Measurements from ENCODE around the gene SEMA6D. TPM values are rescaled to one million over a fixed set of nuclear protein-coding genes. Genes with fewer than 3 reads are reported as not detected.

Gene SEMA6D
- total and polyA plus RNA-seq, 12 donors = 1.4 to 20.1 (median 11.9) TPM

- WGBS, 2 donors = 73 to 77% methylated on average over 2 of the region's 2 CpGs
- intact Hi-C loops (cut with DNase I) = loop anchor here in 2 of 10 donors (10.0 kb wide), 2 partner anchors 67 to 77 kb away; partner anchors contain the start of gene SEMA6D (in 1 of the 2)
- ATAC-seq = no peak
- Histone ChIP-seq H3K9me3 (no peaks in the 10 kb centered on the region), H3K4me1 (peaks cover 0 to 35% (median 20%) of the 10 kb centered on the region in 9 donors), H3K27me3 (no peaks in the 10 kb centered on the region), H3K4me3 (no peak overlapping the region), H3K36me3 (no peaks in the 10 kb centered on the region), H3K27ac (no peak overlapping the region)
- TF ChIP-seq CTCF (IDR thresholded peaks at IDR 0.05) = no peak
- no peak for DNase-seq
These were observed 74.9 kb downstream of the SEMA6D start for GRCh38 chr15:47792231-47792630.

- 38 to 62% methylated on average over 3 of the region's 3 CpGs for WGBS, 2 donors
- Histone ChIP-seq H3K36me3 (no peaks in the 10 kb centered on the region), H3K4me1 (peaks cover 0 to 37% (median 20%) of the 10 kb centered on the region in 9 donors), H3K27me3 (no peaks in the 10 kb centered on the region), H3K9me3 (no peaks in the 10 kb centered on the region), H3K27ac (no peak overlapping the region), H3K4me3 (no peak overlapping the region)
- no peak for TF ChIP-seq CTCF (IDR thresholded peaks at IDR 0.05)
- DNase-seq = no peak
- intact Hi-C loops (cut with DNase I) = loop anchor here in 2 of 10 donors (10.0 kb wide), 2 partner anchors 70 to 80 kb away; partner anchors contain the start of gene SEMA6D (in 1 of the 2)
- ATAC-seq = peak in 2 of 8 donors; percentile 40 to 59
These were observed 77.1 kb downstream of the SEMA6D start for GRCh38 chr15:47794252-47794914.

- 65 to 73% methylated on average over 3 of the region's 3 CpGs for WGBS, 2 donors
- Histone ChIP-seq H3K4me1 (peaks cover 0 to 37% (median 20%) of the 10 kb centered on the region in 9 donors), H3K36me3 (no peaks in the 10 kb centered on the region), H3K9me3 (no peaks in the 10 kb centered on the region), H3K27me3 (no peaks in the 10 kb centered on the region), H3K4me3 (no peak overlapping the region), H3K27ac (peak overlapping the region in 4 of 10 donors; percentile 42 to 67 (median 50))
- intact Hi-C loops (cut with DNase I) = loop anchor here in 2 of 10 donors (10.0 kb wide), 2 partner anchors 71 to 81 kb away; partner anchors contain the start of gene SEMA6D (in 1 of the 2)
- ATAC-seq = peak in 5 of 8 donors; percentile 28 to 47 (median 32)
- no peak for DNase-seq
- no peak for TF ChIP-seq CTCF (IDR thresholded peaks at IDR 0.05)
These were observed 78.6 kb downstream of the SEMA6D start for GRCh38 chr15:47795864-47796263.

- peak overlapping the region in 4 of 10 donors; percentile 42 to 67 (median 50) for H3K27ac ChIP-seq
- intact Hi-C loops (cut with DNase I) = loop anchor here in 2 of 10 donors (10.0 kb wide), 2 partner anchors 72 to 82 kb away; partner anchors contain the start of gene SEMA6D (in 1 of the 2)
These were observed 79.0 kb downstream of the SEMA6D start for GRCh38 chr15:47796339-47796738.

More at GRCh38 chr15:47796339-47796738, 79.0 kb downstream of the SEMA6D start:
- Histone ChIP-seq H3K4me3 (no peak overlapping the region), H3K4me1 (peaks cover 0 to 37% (median 20%) of the 10 kb centered on the region in 9 donors), H3K9me3 (no peaks in the 10 kb centered on the region), H3K27me3 (no peaks in the 10 kb centered on the region), H3K36me3 (no peaks in the 10 kb centered on the region)
- ATAC-seq (peak in 7 of 8 donors; percentile 72 to 98 (median 94)), DNase-seq (peak in 1 of 2 donors; percentile 32)
- no peak for TF ChIP-seq CTCF (IDR thresholded peaks at IDR 0.05)
- WGBS, 2 donors = 24 to 31% methylated on average over 3 of the region's 3 CpGs
